SK-N-SH treated with all-trans-retinoic acid at 6 μM for 48 hours (cell line): Measurements from ENCODE around the gene IGLL1.
"Not testable (repeated sequence)": the region's sequence is repeated elsewhere in the genome, so short reads cannot be mapped to it uniquely, and the experiment has no call there.

Experiments used
- ATAC-seq: fragments of 200-7000 bp; cut with Tn5 transposase; 3 replicates; pipeline ENCODE4 v1.9.1; 2020; ENCODE audit warnings: mild to moderate bottlenecking, moderate library complexity
- CSDC2 ChIP-seq: fragments of 250-450 bp; sonication (Bioruptor Pico); IDR thresholded peaks from 2 replicates; pipeline ENCODE4 v1.5.0; 2020; ENCODE audit warnings: mild to moderate bottlenecking, moderate library complexity
- GLIS3 ChIP-seq: fragments of 250-450 bp; sonication (Bioruptor Pico); IDR thresholded peaks from 2 replicates; pipeline ENCODE4 v1.5.0; 2020; ENCODE audit warnings: mild to moderate bottlenecking, moderate library complexity
- ISL1 ChIP-seq: fragments of 250-450 bp; sonication (Bioruptor Pico); IDR thresholded peaks from 2 replicates; pipeline ENCODE4 v2.1.2; 2022; ENCODE audit warnings: mild to moderate bottlenecking, moderate library complexity
- OSR1 ChIP-seq: fragments of 250-450 bp; sonication (Bioruptor Pico); IDR thresholded peaks from 2 replicates; pipeline ENCODE4 v1.8.0; 2022; ENCODE audit warnings: moderate library complexity, mild to moderate bottlenecking, inconsistent platforms
- PPARA ChIP-seq: fragments of 250-450 bp; sonication (Bioruptor Pico); IDR thresholded peaks from 2 replicates; pipeline ENCODE4 v1.5.0; 2020; ENCODE audit warnings: mild to moderate bottlenecking, borderline replicate concordance
- SNAI2 ChIP-seq: fragments of 250-450 bp; sonication (Bioruptor Pico); IDR thresholded peaks from 2 replicates; pipeline ENCODE4 v1.5.0; 2020; ENCODE audit warnings: mild to moderate bottlenecking, moderate library complexity
- TCF4 ChIP-seq: fragments of 250-450 bp; sonication (Bioruptor Pico); IDR thresholded peaks from 2 replicates; pipeline ENCODE4 v1.8.0; 2021; ENCODE audit warnings: mild to moderate bottlenecking, moderate library complexity, borderline replicate concordance
- TOX ChIP-seq: fragments of 250-450 bp; sonication (Bioruptor Pico); IDR thresholded peaks from 2 replicates; pipeline ENCODE4 v1.8.0; 2021; ENCODE audit warnings: mild to moderate bottlenecking, moderate library complexity, borderline replicate concordance
- ZC3H10 ChIP-seq: fragments of 250-450 bp; sonication (Bioruptor Pico); IDR thresholded peaks from 2 replicates; pipeline ENCODE4 v1.5.1; 2021; ENCODE audit warnings: mild to moderate bottlenecking, moderate library complexity
- ZFP3 ChIP-seq: fragments of 250-450 bp; sonication (Bioruptor Pico); IDR thresholded peaks from 2 replicates; pipeline ENCODE4 v1.5.0; 2020; ENCODE audit warnings: mild to moderate bottlenecking, moderate library complexity
- ZFP30 ChIP-seq: fragments of 450-650 bp; formaldehyde crosslinking; IDR thresholded peaks from 2 replicates; pipeline ENCODE4 v1.5.0; 2022; ENCODE audit warnings: mild to moderate bottlenecking, moderate library complexity
- ZNF70 ChIP-seq: fragments of 450-650 bp; formaldehyde crosslinking; IDR thresholded peaks from 2 replicates; pipeline ENCODE4 v1.5.0; 2020; ENCODE audit warnings: mild to moderate bottlenecking, moderate library complexity
- TF ChIP-seq, protein P1 (sequence below): fragments of 250-450 bp; sonication (Bioruptor Pico); IDR thresholded peaks from 2 replicates; pipeline ENCODE4 v1.5.0; 2020; ENCODE audit warnings: mild to moderate bottlenecking, moderate library complexity
- TF ChIP-seq, protein P2 (sequence below): fragments of 250-450 bp; sonication (Bioruptor Pico); IDR thresholded peaks from 2 replicates; pipeline ENCODE4 v1.8.0; 2021; ENCODE audit warnings: low read depth, mild to moderate bottlenecking, moderate library complexity, borderline replicate concordance

IGLL1 gene

DNA sequence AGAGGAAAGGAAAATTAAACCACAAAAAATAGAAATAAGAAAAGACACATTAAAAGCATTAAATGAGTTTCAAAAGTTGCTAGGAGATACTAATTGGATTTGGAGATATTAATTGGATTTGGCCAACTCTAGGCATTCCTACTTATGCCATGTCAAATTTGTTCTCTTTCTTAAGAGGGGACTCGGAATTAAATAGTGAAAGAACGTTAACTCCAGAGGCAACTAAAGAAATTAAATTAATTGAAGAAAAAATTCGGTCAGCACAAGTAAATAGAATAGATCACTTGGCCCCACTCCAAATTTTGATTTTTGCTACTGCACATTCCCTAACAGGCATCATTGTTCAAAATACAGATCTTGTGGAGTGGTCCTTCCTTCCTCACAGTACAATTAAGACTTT is 37.7 kb downstream of the IGLL1 start:
- peak; percentile 38 for TF ChIP-seq ISL1 (CRISPR knock-in tag)
- not testable (repeated sequence) for ATAC-seq

DNA sequence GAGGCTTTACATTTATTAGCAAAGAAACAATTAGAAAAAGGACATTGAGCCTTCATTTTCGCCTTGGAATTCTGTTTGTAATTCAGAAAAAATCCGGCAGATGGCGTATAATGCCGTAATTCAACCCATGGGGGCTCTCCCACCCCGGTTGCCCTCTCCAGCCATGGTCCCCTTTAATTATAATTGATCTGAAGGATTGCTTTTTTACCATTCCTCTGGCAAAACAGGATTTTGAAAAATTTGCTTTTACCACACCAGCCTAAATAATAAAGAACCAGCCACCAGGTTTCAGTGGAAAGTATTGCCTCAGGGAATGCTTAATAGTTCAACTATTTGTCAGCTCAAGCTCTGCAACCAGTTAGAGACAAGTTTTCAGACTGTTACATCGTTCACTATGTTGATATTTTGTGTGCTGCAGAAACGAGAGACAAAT is 38.2 kb downstream of the IGLL1 start:
- peak; percentile 39 for ATAC-seq

DNA sequence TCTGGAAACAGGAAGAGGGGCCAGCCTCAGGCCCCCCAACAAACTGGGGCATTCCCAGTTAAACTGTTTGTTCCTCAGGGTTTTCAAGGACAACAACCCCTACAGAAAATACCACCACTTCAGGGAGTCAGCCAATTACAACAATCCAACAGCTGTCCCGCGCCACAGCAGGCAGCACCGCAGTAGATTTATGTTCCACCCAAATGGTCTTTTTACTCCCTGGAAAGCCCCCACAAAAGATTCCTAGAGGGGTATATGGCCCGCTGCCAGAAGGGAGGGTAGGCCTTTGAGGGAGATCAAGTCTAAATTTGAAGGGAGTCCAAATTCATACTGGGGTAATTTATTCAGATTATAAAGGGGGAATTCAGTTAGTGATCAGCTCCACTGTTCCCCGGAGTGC is 39.3 kb downstream of the IGLL1 start:
- not testable (repeated sequence) for ATAC-seq

DNA sequence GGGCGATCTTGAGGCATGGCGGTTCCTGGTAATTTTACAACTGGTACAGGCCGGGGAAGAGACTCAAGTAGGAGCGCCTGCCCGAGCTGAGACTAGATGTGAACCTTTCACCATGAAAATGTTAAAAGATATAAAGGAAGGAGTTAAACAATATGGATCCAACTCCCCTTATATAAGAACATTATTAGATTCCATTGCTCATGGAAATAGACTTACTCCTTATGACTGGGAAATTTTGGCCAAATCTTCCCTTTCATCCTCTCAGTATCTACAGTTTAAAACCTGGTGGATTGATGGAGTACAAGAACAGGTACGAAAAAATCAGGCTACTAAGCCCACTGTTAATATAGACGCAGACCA is 40.3 kb downstream of the IGLL1 start:
- not testable (repeated sequence) for ATAC-seq

DNA sequence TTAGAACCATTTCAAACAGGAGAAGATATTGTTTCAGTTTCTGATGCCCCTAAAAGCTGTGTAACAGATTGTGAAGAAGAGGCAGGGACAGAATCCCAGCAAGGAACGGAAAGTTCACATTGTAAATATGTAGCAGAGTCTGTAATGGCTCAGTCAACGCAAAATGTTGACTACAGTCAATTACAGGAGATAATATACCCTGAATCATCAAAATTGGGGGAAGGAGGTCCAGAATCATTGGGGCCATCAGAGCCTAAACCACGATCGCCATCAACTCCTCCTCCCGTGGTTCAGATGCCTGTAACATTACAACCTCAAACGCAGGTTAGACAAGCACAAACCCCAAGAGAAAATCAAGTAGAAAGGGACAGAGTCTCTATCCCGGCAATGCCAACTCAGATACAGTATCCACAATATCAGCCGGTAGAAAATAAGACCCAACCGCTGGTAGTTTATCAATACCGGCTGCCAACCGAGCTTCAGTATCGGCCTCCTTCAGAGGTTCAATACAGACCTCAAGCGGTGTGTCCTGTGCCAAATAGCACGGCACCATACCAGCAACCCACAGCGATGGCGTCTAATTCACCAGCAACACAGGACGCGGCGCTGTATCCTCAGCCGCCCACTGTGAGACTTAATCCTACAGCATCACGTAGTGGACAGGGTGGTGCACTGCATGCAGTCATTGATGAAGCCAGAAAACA is 40.8 kb downstream of the IGLL1 start:
- ATAC-seq: peak; percentile 93
- no peak for TF ChIP-seq ZFP3
- 0 out of 2 replicates have a peak, but pooled peaks have one; percentile 55 for TF ChIP-seq SNAI2 (CRISPR knock-in tag)
- 0 out of 2 replicates have a peak, but pooled peaks have one; percentile 20 for TF ChIP-seq ZNF70 (CRISPR knock-in tag)
- TF ChIP-seq TCF4: peak; percentile 39; the same call in 1 of the 2 replicates
- no peak for TF ChIP-seq CSDC2 (CRISPR knock-in tag)

DNA sequence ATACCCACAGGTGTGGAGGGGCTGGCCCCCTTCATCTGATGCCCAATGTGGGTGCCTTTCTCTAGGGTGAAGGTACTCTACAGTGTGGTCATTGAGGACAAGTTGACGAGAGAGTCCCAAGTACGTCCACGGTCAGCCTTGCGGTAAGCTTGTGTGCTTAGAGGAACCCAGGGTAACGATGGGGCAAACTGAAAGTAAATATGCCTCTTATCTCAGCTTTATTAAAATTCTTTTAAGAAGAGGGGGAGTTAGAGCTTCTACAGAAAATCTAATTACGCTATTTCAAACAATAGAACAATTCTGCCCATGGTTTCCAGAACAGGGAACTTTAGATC is 41.4 kb downstream of the IGLL1 start:
- ATAC-seq: not testable (repeated sequence)
- TF ChIP-seq ISL1 (CRISPR knock-in tag) (peak; percentile 86), TCF4 (0 out of 2 replicates have a peak, but pooled peaks have one; percentile 36)
- TF ChIP-seq, protein P1, sequence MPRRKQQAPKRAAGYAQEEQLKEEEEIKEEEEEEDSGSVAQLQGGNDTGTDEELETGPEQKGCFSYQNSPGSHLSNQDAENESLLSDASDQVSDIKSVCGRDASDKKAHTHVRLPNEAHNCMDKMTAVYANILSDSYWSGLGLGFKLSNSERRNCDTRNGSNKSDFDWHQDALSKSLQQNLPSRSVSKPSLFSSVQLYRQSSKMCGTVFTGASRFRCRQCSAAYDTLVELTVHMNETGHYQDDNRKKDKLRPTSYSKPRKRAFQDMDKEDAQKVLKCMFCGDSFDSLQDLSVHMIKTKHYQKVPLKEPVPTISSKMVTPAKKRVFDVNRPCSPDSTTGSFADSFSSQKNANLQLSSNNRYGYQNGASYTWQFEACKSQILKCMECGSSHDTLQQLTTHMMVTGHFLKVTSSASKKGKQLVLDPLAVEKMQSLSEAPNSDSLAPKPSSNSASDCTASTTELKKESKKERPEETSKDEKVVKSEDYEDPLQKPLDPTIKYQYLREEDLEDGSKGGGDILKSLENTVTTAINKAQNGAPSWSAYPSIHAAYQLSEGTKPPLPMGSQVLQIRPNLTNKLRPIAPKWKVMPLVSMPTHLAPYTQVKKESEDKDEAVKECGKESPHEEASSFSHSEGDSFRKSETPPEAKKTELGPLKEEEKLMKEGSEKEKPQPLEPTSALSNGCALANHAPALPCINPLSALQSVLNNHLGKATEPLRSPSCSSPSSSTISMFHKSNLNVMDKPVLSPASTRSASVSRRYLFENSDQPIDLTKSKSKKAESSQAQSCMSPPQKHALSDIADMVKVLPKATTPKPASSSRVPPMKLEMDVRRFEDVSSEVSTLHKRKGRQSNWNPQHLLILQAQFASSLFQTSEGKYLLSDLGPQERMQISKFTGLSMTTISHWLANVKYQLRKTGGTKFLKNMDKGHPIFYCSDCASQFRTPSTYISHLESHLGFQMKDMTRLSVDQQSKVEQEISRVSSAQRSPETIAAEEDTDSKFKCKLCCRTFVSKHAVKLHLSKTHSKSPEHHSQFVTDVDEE (CRISPR knock-in tag): peak; percentile 12; the same call in 1 of the 2 replicates

DNA sequence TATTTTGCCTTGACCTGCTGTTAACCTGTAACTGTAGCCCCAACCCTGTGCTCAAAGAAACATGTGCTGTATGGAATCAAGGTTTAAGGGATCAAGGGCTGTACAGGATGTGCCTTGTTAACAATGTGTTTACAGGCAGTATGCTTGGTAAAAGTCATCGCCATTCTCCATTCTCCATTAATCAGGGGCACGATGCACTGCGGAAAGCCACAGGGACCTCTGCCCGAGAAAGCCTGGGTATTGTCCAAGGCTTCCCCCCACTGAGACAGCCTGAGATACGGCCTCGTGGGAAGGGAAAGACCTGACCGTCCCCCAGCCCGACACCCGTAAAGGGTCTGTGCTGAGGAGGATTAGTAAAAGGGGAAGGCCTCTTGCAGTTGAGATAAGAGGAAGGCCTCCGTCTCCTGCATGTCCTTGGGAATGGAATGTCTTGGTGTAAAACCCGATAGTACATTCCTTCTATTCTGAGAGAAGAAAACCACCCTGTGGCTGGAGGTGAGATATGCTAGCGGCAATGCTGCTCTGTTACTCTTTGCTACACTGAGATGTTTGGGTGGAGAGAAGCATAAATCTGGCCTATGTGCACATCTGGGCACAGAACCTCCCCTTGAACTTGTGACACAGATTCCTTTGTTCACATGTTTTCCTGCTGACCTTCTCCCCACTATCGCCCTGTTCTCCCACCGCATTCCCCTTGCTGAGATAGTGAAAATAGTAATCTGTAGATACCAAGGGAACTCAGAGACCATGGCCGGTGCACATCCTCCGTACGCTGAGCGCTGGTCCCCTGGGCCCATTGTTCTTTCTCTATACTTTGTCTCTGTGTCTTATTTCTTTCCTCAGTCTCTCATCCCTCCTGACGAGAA is 42.0 kb downstream of the IGLL1 start:
- 0 out of 2 replicates have a peak, but pooled peaks have one; percentile 9 for TF ChIP-seq ZFP3
- ATAC-seq: not testable (repeated sequence)

DNA sequence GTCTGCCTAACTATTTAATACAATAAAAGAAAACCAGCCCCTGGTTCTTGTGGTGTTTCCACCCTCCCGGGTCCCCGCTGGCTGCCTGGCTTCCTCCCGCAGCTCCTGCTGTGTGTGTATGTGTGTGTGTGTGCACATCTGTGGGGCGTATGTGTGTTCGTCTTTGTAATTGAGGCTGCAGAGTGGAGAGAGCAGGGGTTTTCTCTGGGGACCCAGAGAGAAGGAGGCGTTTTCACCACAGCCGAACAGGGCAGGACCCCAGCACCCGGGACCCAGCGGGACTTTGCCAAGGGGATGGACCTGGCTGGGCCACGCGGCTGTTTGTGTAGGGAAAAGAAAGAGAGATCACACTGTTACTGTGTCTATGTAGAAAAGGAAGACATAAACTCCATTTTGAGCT is 42.7 kb downstream of the IGLL1 start:
- no peak for ATAC-seq
- no peak for TF ChIP-seq OSR1 (CRISPR knock-in tag)
- TF ChIP-seq ZC3H10 (CRISPR knock-in tag): no peak
- TF ChIP-seq, protein P2, sequence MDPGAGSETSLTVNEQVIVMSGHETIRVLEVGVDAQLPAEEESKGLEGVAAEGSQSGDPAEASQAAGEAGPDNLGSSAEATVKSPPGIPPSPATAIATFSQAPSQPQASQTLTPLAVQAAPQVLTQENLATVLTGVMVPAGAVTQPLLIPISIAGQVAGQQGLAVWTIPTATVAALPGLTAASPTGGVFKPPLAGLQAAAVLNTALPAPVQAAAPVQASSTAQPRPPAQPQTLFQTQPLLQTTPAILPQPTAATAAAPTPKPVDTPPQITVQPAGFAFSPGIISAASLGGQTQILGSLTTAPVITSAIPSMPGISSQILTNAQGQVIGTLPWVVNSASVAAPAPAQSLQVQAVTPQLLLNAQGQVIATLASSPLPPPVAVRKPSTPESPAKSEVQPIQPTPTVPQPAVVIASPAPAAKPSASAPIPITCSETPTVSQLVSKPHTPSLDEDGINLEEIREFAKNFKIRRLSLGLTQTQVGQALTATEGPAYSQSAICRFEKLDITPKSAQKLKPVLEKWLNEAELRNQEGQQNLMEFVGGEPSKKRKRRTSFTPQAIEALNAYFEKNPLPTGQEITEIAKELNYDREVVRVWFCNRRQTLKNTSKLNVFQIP (CRISPR knock-in tag): no peak
- no peak for TF ChIP-seq PPARA
- no peak for TF ChIP-seq ZFP30 (CRISPR knock-in tag)

DNA sequence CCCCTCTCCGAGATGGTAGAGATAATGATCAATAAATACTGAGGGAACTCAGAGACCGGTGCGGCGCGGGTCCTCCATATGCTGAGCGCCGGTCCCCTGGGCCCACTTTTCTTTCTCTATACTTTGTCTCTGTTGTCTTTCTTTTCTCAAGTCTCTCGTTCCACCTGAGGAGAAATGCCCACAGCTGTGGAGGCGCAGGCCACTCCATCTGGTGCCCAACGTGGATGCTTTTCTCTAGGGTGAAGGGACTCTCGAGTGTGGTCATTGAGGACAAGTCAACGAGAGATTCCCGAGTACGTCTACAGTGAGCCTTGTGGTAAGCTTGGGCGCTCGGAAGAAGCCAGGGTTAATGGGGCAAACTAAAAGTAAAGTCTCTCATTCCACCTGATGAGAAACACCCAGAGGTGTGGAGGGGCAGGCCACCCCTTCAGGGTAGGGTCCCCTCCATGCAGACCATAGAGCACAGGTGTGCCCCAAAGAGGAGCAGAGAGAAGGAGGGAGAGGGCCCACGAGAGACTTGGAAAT is 43.2 kb downstream of the IGLL1 start:
- ATAC-seq: no peak
- no peak for TF ChIP-seq GLIS3 (CRISPR knock-in tag)
- no peak for TF ChIP-seq TOX (CRISPR knock-in tag)
- TF ChIP-seq, protein P2 (CRISPR knock-in tag): no peak
- no peak for TF ChIP-seq SNAI2 (CRISPR knock-in tag)
- TF ChIP-seq, protein P1 (CRISPR knock-in tag): no peak
- no peak for TF ChIP-seq OSR1 (CRISPR knock-in tag)
